Measurements from ENCODE around the gene KYAT1. TPM values are rescaled to one million over a fixed set of nuclear protein-coding genes. Genes with fewer than 3 reads are reported as not detected.
"Not testable (repeated sequence)": the region's sequence is repeated elsewhere in the genome, so short reads cannot be mapped to it uniquely, and the experiment has no call there.

Gene KYAT1
- total and polyA plus RNA-seq, 4 experiments from 2014 or later: 9.8 to 12.4 (median 11.3) TPM

DNA sequence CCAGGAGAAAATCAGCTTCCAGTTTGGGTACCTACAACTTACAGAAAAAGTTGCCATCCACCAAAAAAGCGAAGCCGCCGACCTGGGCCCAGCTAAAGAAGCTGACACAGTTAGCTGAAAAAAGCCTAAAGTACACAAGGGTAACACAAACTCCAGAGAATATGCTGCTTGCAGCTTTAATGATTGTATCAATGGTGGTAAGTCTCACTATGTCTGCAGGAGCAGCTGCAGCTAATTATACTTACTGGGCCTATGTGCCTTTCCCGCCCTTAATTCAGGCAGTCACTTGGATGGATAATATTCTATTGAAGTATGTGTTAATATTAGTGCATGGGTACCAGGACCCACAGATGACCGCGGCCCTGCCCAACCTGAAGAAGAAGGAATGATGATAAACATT, 27.3 kb downstream of the KYAT1 start:
- CTCF ChIA-PET (ENCODE audit: partially characterized antibody): interaction anchor here (0.8 to 1.4 kb wide), 2 partner anchors 9 to 73 kb away, joined by 5 to 6 read pairs; no protein-coding TSS in a partner anchor
- H3K27ac ChIP-seq (ENCODE audit: low read depth, low read length); H3K27me3 Mint-ChIP-seq; H3K9me3 ChIP-seq (ENCODE audit: control insufficient read depth in 1 of 2, low read length in 2 of 2); H3K27me3 ChIP-seq (ENCODE audit: insufficient read depth, low read length); H3K36me3 ChIP-seq (ENCODE audit: insufficient read depth, low read length); H3K4me1 Mint-ChIP-seq; H3K4me3 ChIP-seq (ENCODE audit: low read length in 2 of 2); H3K4me1 ChIP-seq (ENCODE audit: insufficient read depth, low read length); intact Hi-C loops (cut with micrococcal nuclease); POLR2A ChIA-PET (ENCODE audit: partially characterized antibody); H3K27ac Mint-ChIP-seq; H3K4me3 Mint-ChIP-seq; DNase-seq: not testable (repeated sequence)
- H3K9me3 Mint-ChIP-seq: peaks cover 0 to 22% (median 16%) of the 10 kb centered on the region in 8 donors
- H3K36me3 Mint-ChIP-seq: peaks cover 17% of the 10 kb centered on the region in 2 donors

GRCh38 chr9:128852646-128853045, 29.1 kb downstream of the KYAT1 start:
- not testable (repeated sequence) for H3K4me3 Mint-ChIP-seq, H3K27ac Mint-ChIP-seq

GRCh38 chr9:128851779-128852600, 29.8 kb downstream of the KYAT1 start:
- H3K4me1 Mint-ChIP-seq: not testable (repeated sequence)

More at GRCh38 chr9:128852646-128853045, 29.1 kb downstream of the KYAT1 start:
- H3K27ac ChIP-seq (ENCODE audit: low read depth, low read length); H3K4me1 Mint-ChIP-seq; intact Hi-C loops (cut with micrococcal nuclease); H3K4me1 ChIP-seq (ENCODE audit: insufficient read depth, low read length); DNase-seq; H3K36me3 ChIP-seq (ENCODE audit: insufficient read depth, low read length); H3K4me3 ChIP-seq (ENCODE audit: low read length in 2 of 2); H3K27me3 Mint-ChIP-seq; H3K27me3 ChIP-seq (ENCODE audit: insufficient read depth, low read length); H3K9me3 ChIP-seq (ENCODE audit: control insufficient read depth in 1 of 2, low read length in 2 of 2): not testable (repeated sequence)
- peaks cover 0 to 24% (median 18%) of the 10 kb centered on the region in 8 donors for H3K9me3 Mint-ChIP-seq
- ChIA-PET CTCF (ENCODE audit: partially characterized antibody) (interaction anchor here (2.0 kb wide), 1 partner anchor 76 kb away, joined by 8 read pairs; no protein-coding TSS in a partner anchor), POLR2A (ENCODE audit: partially characterized antibody) (interaction anchor here (0.6 kb wide), 1 partner anchor 76 kb away, joined by 3 read pairs; no protein-coding TSS in a partner anchor)
- peaks cover 17 to 24% of the 10 kb centered on the region in 2 donors for H3K36me3 Mint-ChIP-seq

GRCh38 chr9:128851024-128851423, 30.7 kb downstream of the KYAT1 start:
- H3K4me1 Mint-ChIP-seq; H3K9me3 ChIP-seq (ENCODE audit: control insufficient read depth in 1 of 2, low read length in 2 of 2); H3K27ac Mint-ChIP-seq; H3K27me3 Mint-ChIP-seq; H3K4me1 ChIP-seq (ENCODE audit: insufficient read depth, low read length); H3K27ac ChIP-seq (ENCODE audit: low read depth, low read length); DNase-seq; H3K4me3 Mint-ChIP-seq; POLR2A ChIA-PET (ENCODE audit: partially characterized antibody); H3K4me3 ChIP-seq (ENCODE audit: low read length in 2 of 2); H3K36me3 ChIP-seq (ENCODE audit: insufficient read depth, low read length); H3K27me3 ChIP-seq (ENCODE audit: insufficient read depth, low read length); intact Hi-C loops (cut with micrococcal nuclease): not testable (repeated sequence)
- Mint-ChIP-seq H3K9me3 (peaks cover 0 to 27% (median 19%) of the 10 kb centered on the region in 8 donors), H3K36me3 (peaks cover 17 to 24% of the 10 kb centered on the region in 2 donors)
- CTCF ChIA-PET (ENCODE audit: partially characterized antibody): interaction anchor here (2.0 kb wide), 1 partner anchor 77 kb away, joined by 8 read pairs; no protein-coding TSS in a partner anchor

More at GRCh38 chr9:128851779-128852600, 29.8 kb downstream of the KYAT1 start:
- H3K9me3 ChIP-seq (ENCODE audit: control insufficient read depth in 1 of 2, low read length in 2 of 2); intact Hi-C loops (cut with micrococcal nuclease); H3K27me3 Mint-ChIP-seq; H3K27me3 ChIP-seq (ENCODE audit: insufficient read depth, low read length); H3K4me3 Mint-ChIP-seq; H3K27ac Mint-ChIP-seq; H3K4me1 ChIP-seq (ENCODE audit: insufficient read depth, low read length); H3K4me3 ChIP-seq (ENCODE audit: low read length in 2 of 2); H3K36me3 ChIP-seq (ENCODE audit: insufficient read depth, low read length); H3K27ac ChIP-seq (ENCODE audit: low read depth, low read length): not testable (repeated sequence)
- peaks cover 17 to 24% of the 10 kb centered on the region in 2 donors for H3K36me3 Mint-ChIP-seq
- DNase-seq: peak in 1 of 5 donors; percentile 8
- ChIA-PET CTCF (ENCODE audit: partially characterized antibody) (interaction anchor here (2.0 kb wide), 1 partner anchor 76 kb away, joined by 8 read pairs; no protein-coding TSS in a partner anchor), POLR2A (ENCODE audit: partially characterized antibody) (interaction anchor here (0.6 kb wide), 1 partner anchor 77 kb away, joined by 3 read pairs; no protein-coding TSS in a partner anchor)
- H3K9me3 Mint-ChIP-seq: peaks cover 0 to 27% (median 19%) of the 10 kb centered on the region in 8 donors

- Histone ChIP-seq H3K27me3 (ENCODE audit: insufficient read depth, low read length) (no peaks in the 10 kb centered on the region), H3K9me3 (ENCODE audit: control insufficient read depth in 1 of 2, low read length in 2 of 2) (no peaks in the 10 kb centered on the region), H3K4me1 (ENCODE audit: insufficient read depth, low read length) (no peaks in the 10 kb centered on the region), H3K27ac (ENCODE audit: low read depth, low read length) (no peak overlapping the region), H3K4me3 (ENCODE audit: low read length in 2 of 2) (no peak overlapping the region), H3K36me3 (ENCODE audit: insufficient read depth, low read length) (no peaks in the 10 kb centered on the region)
- Mint-ChIP-seq H3K4me1 (peaks cover 0 to 3% (median 0%) of the 10 kb centered on the region in 4 donors), H3K36me3 (peaks cover 21 to 24% of the 10 kb centered on the region in 2 donors), H3K4me3 (no peak overlapping the region), H3K27ac (no peak overlapping the region), H3K27me3 (no peaks in the 10 kb centered on the region), H3K9me3 (peaks cover 0 to 27% (median 19%) of the 10 kb centered on the region in 8 donors)
- POLR2A ChIA-PET (ENCODE audit: partially characterized antibody): no interaction called here
- CTCF ChIA-PET (ENCODE audit: partially characterized antibody): interaction anchor here (1.9 kb wide), 1 partner anchor 81 kb away, joined by 5 read pairs; no protein-coding TSS in a partner anchor
- intact Hi-C loops (cut with micrococcal nuclease): no loop called here
- DNase-seq: no peak
Measured at GRCh38 chr9:128847803-128848202, 33.9 kb downstream of the KYAT1 start.

GRCh38 chr9:128846680-128847030, 35.1 kb downstream of the KYAT1 start:
- intact Hi-C loops (cut with micrococcal nuclease): no loop called here
- peaks cover 24 to 25% of the 10 kb centered on the region in 2 donors for H3K36me3 Mint-ChIP-seq
- CTCF ChIA-PET (ENCODE audit: partially characterized antibody): no interaction called here
- H3K9me3 Mint-ChIP-seq: peaks cover 0 to 24% (median 19%) of the 10 kb centered on the region in 8 donors
- no peak overlapping the region for H3K27ac Mint-ChIP-seq
- no peaks in the 10 kb centered on the region for H3K27me3 ChIP-seq (ENCODE audit: insufficient read depth, low read length)
- peaks cover 0 to 3% (median 0%) of the 10 kb centered on the region in 4 donors for H3K4me1 Mint-ChIP-seq
- H3K4me1 ChIP-seq (ENCODE audit: insufficient read depth, low read length): no peaks in the 10 kb centered on the region
- DNase-seq: no peak
- no peak overlapping the region for H3K4me3 ChIP-seq (ENCODE audit: low read length in 2 of 2)
- no peaks in the 10 kb centered on the region for H3K27me3 Mint-ChIP-seq
- POLR2A ChIA-PET (ENCODE audit: partially characterized antibody): no interaction called here
- H3K9me3 ChIP-seq (ENCODE audit: control insufficient read depth in 1 of 2, low read length in 2 of 2): no peaks in the 10 kb centered on the region
- H3K4me3 Mint-ChIP-seq: no peak overlapping the region
- no peak overlapping the region for H3K27ac ChIP-seq (ENCODE audit: low read depth, low read length)
- H3K36me3 ChIP-seq (ENCODE audit: insufficient read depth, low read length): peaks cover 6% of the 10 kb centered on the region

GRCh38 chr9:128845186-128845931, 36.4 kb downstream of the KYAT1 start:
- no peak for DNase-seq
- Mint-ChIP-seq H3K36me3 (peaks cover 14 to 15% of the 10 kb centered on the region in 2 donors), H3K9me3 (peaks cover 0 to 12% (median 6%) of the 10 kb centered on the region in 8 donors), H3K27ac (no peak overlapping the region), H3K27me3 (no peaks in the 10 kb centered on the region), H3K4me3 (no peak overlapping the region), H3K4me1 (peaks cover 0 to 3% (median 0%) of the 10 kb centered on the region in 4 donors)
- POLR2A ChIA-PET (ENCODE audit: partially characterized antibody): no interaction called here
- H3K9me3 ChIP-seq (ENCODE audit: control insufficient read depth in 1 of 2, low read length in 2 of 2): no peaks in the 10 kb centered on the region
- peaks cover 6% of the 10 kb centered on the region for H3K36me3 ChIP-seq (ENCODE audit: insufficient read depth, low read length)
- intact Hi-C loops (cut with micrococcal nuclease): no loop called here
- no peak overlapping the region for H3K4me3 ChIP-seq (ENCODE audit: low read length in 2 of 2)
- CTCF ChIA-PET (ENCODE audit: partially characterized antibody): interaction anchor here (2.6 kb wide), 1 partner anchor 83 kb away, joined by 9 read pairs; no protein-coding TSS in a partner anchor
- H3K27me3 ChIP-seq (ENCODE audit: insufficient read depth, low read length): no peaks in the 10 kb centered on the region
- H3K4me1 ChIP-seq (ENCODE audit: insufficient read depth, low read length): no peaks in the 10 kb centered on the region
- H3K27ac ChIP-seq (ENCODE audit: low read depth, low read length): no peak overlapping the region
